SH-SY5Y (cell line): Measurements from ENCODE around the gene PRKD1.

Experiments used
- GATA2 ChIP-seq: IDR thresholded peaks from 2 replicates; pipeline ENCODE4 v1.6.1; 2011; ENCODE audit warnings: mild to moderate bottlenecking, low read depth, low read length
- GATA3 ChIP-seq: IDR thresholded peaks from 2 replicates; pipeline ENCODE4 v1.6.1; 2011; ENCODE audit warnings: low read depth, mild to moderate bottlenecking, low read length, moderate library complexity

DNA sequence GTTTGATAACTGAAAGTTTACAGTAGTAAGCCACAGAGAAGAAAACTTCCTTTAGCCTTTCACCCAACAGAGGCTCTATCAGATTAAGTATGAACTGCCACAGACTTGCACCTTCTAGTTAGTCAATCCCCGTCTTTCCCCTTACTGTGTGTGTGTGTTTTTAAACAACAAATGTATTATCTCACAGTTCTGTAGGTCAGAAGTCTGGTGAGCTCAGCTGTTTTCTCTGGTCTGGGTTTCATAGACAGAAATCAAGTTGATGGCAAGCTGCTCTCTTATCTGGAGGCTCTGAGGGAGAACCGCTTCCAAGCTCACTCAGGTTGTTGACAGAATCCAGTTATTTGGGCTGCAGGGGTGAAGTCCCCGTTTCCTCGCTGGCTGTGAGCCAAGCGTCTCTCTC lies 320.5 kb downstream of the PRKD1 start:
- TF ChIP-seq GATA3 (no peak), GATA2 (no peak)
